ENCODE measurements around the gene BOD1L2. TPM values are rescaled to one million over a fixed set of nuclear protein-coding genes. Genes with fewer than 3 reads are reported as not detected.

Gene BOD1L2
- total RNA-seq = not detected in 2 replicates

DNA sequence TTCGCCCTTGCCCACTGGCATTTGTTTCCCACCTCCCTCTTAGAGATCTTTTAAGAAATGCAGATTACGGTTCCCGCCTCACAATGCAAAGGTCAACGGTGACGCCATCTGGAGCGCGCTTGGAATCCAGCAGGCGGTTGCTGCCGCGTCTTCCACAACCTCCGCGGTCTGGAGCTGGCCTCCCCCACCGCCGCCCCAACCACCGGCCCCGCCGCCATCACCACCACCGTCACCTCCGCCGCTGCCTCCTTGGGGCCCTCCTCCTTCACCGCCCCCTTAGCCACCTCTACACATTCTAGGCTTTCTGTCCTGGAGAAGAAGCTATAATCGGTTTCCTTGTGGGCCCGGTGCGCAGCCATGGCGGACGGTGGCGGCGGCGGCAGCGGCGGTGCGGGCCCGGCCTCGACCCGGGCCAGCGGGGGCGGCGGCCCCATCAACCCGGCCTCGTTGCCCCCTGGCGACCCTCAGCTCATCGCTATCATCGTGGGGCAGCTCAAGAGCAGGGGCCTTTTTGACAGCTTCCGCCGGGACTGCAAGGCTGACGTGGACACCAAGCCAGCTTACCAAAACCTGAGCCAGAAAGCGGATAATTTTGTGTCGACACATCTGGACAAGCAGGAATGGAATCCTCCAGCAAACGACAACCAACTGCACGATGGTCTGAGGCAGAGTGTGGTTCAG is at the start of gene BOD1L2:
Gene BOD1L2, plus strand, starts transcription at position 132 of the 681 bp plus-strand sequence. Its CDS starts 226 bp downstream, at position 358.
- no peak for DNase-seq (ENCODE audit: low read depth, low spot score)

DNA sequence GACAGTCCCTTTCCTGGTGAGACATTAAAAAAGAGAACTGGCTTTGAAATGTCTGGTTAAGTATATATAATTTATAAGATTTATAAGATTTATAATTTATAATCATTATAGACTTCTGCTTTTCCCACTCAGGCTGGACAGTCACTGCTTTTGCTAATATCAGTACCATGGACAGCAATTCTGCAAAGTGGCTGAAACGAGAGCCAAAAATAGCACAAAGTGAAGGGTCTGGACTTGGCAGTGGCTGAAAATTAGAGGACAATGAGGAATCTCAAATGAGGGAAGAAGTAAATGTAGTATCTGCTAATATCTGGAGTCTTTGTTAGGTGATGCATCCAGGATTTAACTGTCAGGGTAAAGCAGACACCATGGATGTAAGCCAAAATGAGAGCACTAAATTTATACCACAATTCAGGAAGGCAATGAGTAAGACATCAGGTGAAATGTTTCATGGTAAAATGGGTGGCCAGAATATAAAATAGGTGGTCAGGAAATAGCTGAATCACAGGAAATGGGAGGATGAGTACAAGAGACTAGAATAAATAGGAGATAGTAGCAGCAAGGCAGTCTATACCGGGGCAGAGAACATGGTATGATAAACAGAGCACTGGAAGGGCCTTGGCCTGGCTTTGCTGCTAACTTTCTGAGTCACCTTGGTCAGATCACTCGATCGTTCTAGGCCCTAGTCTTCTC is 39.6 kb upstream of the BOD1L2 start:
- peak; percentile 7 for DNase-seq (ENCODE audit: low read depth, low spot score)

GRCh38 chr18:57110290-57110689 is 36.6 kb upstream of the BOD1L2 start:
- DNase-seq (ENCODE audit: low read depth, low spot score) = no peak

DNA sequence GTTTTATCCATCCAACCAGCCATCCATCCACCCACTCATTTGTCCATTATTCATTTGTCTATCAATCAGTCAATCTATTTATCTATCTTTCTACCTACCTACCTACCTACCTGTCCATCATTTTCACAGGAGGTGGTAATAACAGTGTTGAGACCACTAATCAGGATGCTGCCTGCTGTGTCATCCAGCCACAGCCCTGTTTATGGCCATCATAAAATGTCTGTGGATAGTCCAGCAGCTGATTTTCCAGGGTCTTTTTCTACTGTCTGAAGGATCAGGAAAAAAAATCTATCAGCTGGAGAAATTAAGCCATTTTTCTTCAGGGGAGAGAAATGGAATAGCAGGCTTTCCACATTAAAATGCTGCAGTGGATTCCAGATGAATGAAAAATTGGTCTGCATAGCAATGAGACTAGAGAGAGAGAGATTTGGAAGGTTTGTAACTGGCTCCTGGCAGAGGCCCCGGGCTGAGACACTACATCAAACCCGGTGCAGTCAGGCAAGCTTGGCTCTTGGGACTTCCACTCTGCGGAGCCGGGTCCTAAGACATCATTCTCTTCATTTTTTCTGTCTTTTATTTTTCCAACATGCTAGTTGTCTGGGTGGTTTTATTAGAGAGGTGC is 33.0 kb upstream of the BOD1L2 start:
- DNase-seq (ENCODE audit: low read depth, low spot score) = no peak

- DNase-seq (ENCODE audit: low read depth, low spot score) = no peak
Measured at GRCh38 chr18:57116598-57117132, 30.2 kb upstream of the BOD1L2 start.

DNA sequence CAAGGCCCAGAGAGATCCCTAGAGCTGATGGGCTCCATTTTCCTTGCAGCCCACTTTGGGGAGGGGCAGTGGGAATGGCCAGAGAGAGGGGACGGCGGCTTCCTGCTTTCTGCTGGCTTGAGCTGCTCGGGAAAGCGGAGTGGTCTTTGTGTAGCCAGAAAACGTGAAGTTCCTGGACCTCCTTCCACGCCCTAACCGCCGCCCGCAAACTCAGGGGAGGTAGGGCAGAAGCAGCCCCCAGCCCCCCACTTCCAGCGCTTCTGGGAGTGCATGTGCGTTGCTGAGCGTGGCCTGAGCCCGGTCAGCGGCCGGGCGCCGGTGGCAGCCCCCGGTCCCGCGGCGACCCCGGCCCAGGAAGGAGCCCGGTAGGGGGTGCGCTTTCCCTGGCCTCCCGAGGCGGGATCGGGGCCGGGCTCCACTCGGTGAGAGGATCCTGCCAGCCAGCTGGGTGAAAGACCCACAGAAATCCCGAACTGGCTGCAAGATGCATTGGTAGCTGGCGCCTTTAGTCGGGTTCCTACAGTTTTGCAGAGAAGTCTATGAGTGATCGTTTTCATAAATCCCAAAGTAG is 25.3 kb upstream of the BOD1L2 start:
- no peak for DNase-seq (ENCODE audit: low read depth, low spot score)

DNA sequence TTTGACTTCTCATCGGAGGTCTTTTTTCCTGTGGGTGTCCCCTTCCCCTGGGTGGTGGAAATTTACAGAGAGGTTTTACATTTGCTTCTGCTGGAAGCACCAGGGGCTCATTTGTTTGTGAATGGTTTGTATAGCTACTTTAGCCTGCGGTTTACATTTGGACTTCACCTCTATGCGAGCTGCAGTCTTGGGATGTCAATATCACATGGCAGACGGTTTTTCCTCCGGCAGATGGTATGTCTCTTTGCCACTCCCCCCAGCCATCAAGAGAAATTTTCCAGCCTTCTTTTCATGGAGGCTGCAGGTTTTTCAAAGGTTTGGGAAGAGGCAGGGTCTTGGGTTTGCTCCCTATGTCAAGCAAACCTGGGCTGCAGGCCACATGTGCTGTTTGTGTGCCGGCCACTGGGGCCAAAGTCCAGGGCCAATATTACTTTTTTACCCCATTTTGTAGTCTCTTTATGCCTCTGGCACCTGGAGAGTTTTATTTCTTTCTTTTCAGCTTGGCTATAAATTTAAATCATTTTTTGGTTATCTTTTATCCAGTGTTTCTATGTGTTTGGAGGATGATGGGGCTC is 23.9 kb upstream of the BOD1L2 start:
- DNase-seq (ENCODE audit: low read depth, low spot score) = no peak

DNA sequence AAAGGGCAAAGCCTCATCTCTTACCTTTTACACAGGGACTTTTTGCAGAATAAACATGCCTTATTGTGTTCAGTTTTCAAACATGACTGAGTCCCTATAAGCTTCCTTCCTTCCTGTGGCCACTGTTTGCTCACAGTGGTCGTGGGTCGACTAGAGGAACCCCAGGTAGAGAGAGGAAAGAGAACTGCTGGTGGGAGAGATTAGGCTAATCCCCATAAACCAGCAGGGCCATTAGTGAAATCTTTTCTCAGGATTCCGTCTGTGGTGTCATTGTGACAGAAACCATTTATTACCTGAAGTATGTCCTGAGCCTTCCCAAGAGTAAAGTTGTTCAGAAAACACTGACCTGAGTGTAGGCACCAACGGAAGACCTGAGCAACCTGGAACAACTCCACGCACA is 21.3 kb upstream of the BOD1L2 start:
- no peak for DNase-seq (ENCODE audit: low read depth, low spot score)

DNA sequence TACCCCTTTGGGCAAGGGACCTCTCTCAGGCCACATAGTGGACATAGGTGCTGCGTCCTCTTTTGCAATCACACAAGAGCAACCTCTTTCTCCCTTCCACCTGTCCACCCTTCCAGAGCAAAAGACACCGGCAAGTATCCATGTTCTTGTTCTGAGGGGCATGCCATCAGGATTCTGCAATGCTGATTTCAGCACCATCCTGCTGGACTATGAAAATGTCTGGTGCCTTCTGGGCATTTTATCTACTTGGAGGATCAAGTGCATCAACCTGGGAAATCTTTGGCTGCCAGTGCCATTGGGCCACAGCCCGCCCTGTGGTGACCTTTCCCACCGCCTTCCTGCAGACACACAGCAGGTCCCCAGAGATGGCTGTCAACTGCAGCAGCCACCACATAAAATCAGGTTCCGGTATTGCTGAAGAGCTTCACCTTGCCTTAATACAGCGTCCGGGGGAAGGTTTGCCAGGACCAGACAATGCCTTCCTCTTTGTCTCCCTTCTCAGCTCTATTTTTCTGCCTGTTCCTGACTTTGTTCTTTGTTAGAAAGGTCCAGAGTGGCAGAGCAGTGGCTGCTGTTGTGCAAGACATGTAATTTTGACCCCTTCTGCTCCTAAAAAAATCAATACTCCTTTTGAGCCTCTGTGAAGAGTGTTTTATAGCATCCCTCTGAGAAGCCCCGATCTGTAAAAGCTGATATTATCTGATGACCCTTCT is 18.5 kb upstream of the BOD1L2 start:
- no peak for DNase-seq (ENCODE audit: low read depth, low spot score)

- DNase-seq (ENCODE audit: low read depth, low spot score) = no peak
Measured at GRCh38 chr18:57131101-57131500, 15.8 kb upstream of the BOD1L2 start.

- DNase-seq (ENCODE audit: low read depth, low spot score) = no peak
Measured at GRCh38 chr18:57131782-57132181, 15.1 kb upstream of the BOD1L2 start.

- DNase-seq (ENCODE audit: low read depth, low spot score) = no peak
Measured at GRCh38 chr18:57134618-57135135, 12.2 kb upstream of the BOD1L2 start.

GRCh38 chr18:57135699-57136098 is 11.2 kb upstream of the BOD1L2 start:
- no peak for DNase-seq (ENCODE audit: low read depth, low spot score)

DNA sequence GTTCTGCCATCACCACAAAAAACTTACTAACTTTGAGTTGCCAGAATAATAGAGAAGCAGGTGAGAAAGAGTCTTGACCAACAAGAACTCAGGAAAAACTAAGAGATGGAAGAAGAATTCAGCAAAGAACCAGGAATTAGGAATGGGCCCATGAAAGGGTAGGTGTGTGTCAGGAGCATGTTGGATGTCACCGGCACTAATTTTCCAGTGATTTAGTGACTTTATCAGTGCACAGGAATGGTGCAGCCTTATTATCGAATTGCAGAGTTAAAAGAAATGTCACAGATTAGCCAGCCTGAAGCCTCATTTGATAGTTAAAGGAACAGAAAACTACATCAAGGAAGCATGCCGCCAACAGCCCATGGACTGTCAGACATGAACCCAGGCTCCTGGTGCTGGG is 9.0 kb upstream of the BOD1L2 start:
- no peak for DNase-seq (ENCODE audit: low read depth, low spot score)

DNA sequence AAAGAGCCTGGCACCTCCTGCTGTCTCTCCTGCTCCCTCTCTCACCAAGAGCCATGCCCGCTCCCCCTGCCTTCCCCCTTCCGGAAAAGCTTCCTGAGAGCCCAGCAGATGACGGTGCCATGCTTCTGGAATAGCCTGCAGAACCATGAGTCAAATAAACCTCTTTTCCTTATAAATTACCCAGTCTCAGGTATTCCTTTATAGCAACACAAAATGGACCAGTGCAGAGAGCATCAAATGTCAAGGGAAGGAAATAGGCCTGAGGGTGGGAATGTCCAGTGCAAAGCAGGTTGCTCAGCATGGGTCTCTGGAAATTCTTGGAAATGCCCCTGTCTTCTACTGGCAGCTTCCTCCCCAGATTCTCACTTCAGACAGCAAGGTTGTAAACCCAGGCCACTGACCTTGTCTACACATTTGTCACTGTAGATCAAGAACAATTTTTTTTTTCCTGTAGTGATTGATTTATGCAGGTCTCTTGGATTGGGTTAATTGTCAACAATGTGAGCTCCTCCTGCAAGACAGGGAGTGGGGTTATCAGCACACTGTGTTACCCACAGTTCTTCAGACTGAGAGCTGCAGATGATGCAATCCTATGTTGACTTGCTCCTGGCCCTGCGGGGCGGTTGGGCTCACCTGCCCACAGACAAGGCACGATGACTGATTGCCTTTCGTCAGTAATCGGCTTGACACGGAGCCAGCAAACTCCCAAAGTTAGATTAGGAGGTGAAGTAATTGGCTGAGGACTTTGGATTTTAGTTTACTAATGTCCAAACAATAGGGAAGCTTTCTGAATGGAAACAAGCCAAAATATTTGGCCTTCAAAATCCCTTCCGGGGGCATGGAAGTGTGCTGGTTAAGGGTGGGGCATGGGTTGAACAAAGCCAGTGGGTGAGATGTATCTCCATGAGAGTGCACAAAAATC is 5.4 kb upstream of the BOD1L2 start:
- no peak for DNase-seq (ENCODE audit: low read depth, low spot score)

- no peak for DNase-seq (ENCODE audit: low read depth, low spot score)
Measured at GRCh38 chr18:57142324-57142723, 4.6 kb upstream of the BOD1L2 start.

DNA sequence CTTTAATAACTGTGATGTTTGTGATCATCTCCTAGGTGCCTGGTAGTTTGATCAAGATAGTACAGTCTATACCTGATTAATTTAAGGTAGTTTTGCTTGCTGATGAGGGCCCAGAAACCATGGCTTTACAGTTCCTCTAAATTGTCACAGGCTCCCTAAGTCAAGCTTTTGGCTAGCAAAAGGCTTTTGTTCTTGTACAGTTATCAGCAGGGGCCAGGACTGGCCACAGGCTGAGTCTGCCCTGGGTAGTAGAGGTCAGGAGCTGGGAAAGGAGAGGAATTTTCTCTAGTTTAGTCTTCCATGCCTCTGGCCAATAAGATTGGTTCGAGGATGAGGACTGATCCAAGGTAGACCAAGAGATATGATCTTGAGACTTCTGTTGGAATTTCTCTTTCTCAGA is 3.6 kb upstream of the BOD1L2 start:
- DNase-seq (ENCODE audit: low read depth, low spot score) = no peak

- no peak for DNase-seq (ENCODE audit: low read depth, low spot score)
Measured at GRCh38 chr18:57148263-57148662, 1.4 kb downstream of the BOD1L2 start.

- no peak for DNase-seq (ENCODE audit: low read depth, low spot score)
Measured at GRCh38 chr18:57149051-57149450, 2.2 kb downstream of the BOD1L2 start.

DNA sequence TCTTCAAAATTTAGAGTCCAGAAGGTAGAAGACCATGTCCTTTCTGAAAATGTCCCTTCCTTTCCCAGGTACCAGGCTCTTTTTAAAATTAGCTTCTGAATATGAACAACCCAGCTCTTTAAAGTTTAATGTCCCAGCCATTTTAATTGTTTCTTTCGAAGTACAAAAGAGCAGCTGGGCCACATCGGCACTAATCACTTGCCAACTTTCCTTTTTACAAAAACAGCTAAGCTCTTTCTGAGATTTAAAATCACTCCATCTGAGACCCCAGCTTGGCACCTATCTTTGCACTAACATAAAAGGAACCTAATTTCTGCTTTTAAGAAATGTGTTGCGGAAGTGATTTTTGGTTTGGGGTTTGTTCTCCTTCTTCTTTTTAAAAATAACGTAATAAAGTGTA is 2.6 kb downstream of the BOD1L2 start:
- no peak for DNase-seq (ENCODE audit: low read depth, low spot score)

Measured in pulmonary artery endothelial cell (primary cell).